Measurements from ENCODE around the gene XYLT1. TPM values are rescaled to one million over a fixed set of nuclear protein-coding genes. Genes with fewer than 3 reads are reported as not detected.

Gene XYLT1
- total and polyA plus RNA-seq, 2 of the 13 experiments (the other 11 are each of a cell fraction or from before 2014, with no cell fraction given), result not detected

DNA sequence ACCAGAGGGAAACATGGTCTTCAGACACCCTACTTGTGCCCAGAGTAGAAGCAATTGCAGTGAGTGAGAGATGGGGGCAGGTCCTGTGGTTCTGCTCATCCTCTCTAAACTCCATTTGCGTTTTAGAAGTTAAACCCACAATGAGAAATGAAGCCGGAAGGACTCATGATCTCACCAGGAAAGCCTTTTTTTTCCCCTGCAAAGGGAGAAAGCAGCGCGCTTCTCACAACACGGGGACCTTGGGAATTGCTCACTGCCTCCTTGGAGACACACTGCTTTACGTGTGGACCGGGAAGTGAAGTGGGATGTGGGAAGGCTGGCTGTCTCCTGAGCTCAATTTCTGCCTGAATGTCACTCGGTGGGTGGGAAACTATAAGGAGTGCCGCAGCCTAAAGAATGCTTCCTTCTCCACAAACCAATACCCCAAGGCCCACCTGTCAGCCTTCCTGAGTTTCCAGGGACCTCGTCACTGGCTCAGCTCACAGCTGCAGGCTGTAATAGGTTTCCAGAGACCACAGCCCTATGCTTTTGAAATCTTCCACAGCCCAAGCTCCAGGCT lies 365.4 kb downstream of the XYLT1 start:
- Histone ChIP-seq H3K79me2 (ENCODE audit: insufficient read depth, low read length) (no peaks in the 10 kb centered on the region), H3K36me3 (replicated peaks in 1 of 2; ENCODE audit: control insufficient read depth in 1 of 2, insufficient read depth in 2 of 2, low read length in 2 of 2) (no peaks in the 10 kb centered on the region), H3K4me1 (ENCODE audit: insufficient read depth, low read length) (no peaks in the 10 kb centered on the region), H3K27ac (ENCODE audit: extremely low read length, insufficient read depth, low read length) (no peak overlapping the region), H3K9me3 (ENCODE audit: low read length) (0 out of 2 replicates have a peak, but pooled peaks cover 4% of the 10 kb centered on the region), H3K4me3 (replicated peaks in 1 of 3; ENCODE audit: insufficient read depth in 1 of 3, low read depth in 2 of 3, low read length in 3 of 3) (no peak overlapping the region), H3K9ac (ENCODE audit: insufficient read depth, low read depth, low read length) (no peak overlapping the region), H2AFZ (ENCODE audit: low read length) (no peak overlapping the region), H4K20me1 (ENCODE audit: insufficient read depth, low read length) (no peaks in the 10 kb centered on the region), H3K27me3 (ENCODE audit: control insufficient read depth in 1 of 2, insufficient read depth in 2 of 2, low read length in 2 of 2) (peaks cover 0 to 46% of the 10 kb centered on the region in 2 experiments; a peak in 4 of 5 replicates), H3K4me2 (ENCODE audit: low read depth, low read length) (no peak overlapping the region)
- FAIRE-seq, result no peak
- in situ Hi-C loops (cut with HindIII; ENCODE audit: extremely low pct_ligation_motif_present, low pct_unique_long_range_greater_than_20kb), result no loop called here
- CTCF ChIA-PET (ENCODE audit: low intra/inter-chr PET ratio, low total read pairs), result no interaction called here
- POLR2A ChIA-PET, result no interaction called here
- DNase-seq (ENCODE audit: low spot score), result no peak
- ATAC-seq, result no peak
- WGBS (ENCODE audit: low lambda C conversion rate), result 26% methylated on average over 10 of the region's 10 CpGs
- no TSS peak for BruUV-seq (replicated peaks)
- no peak for TF ChIP-seq ATAD3A (CRISPR knock-in tag; IDR thresholded peaks at IDR 0.05)
- no peak for TF ChIP-seq MAF1 (CRISPR knock-in tag; IDR thresholded peaks at IDR 0.05; ENCODE audit: borderline replicate concordance)
- no peak for TF ChIP-seq KLF11 (CRISPR knock-in tag; IDR thresholded peaks at IDR 0.05)
- TF ChIP-seq, protein P1, sequence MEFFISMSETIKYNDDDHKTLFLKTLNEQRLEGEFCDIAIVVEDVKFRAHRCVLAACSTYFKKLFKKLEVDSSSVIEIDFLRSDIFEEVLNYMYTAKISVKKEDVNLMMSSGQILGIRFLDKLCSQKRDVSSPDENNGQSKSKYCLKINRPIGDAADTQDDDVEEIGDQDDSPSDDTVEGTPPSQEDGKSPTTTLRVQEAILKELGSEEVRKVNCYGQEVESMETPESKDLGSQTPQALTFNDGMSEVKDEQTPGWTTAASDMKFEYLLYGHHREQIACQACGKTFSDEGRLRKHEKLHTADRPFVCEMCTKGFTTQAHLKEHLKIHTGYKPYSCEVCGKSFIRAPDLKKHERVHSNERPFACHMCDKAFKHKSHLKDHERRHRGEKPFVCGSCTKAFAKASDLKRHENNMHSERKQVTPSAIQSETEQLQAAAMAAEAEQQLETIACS (CRISPR knock-in tag; IDR thresholded peaks at IDR 0.05), result no peak
- TF ChIP-seq ZNF367 (CRISPR knock-in tag; IDR thresholded peaks at IDR 0.05; ENCODE audit: borderline replicate concordance), result no peak
- TF ChIP-seq SMC3 (IDR thresholded peaks at IDR 0.05; ENCODE audit: low read length), result no peak
- TF ChIP-seq CEBPG (CRISPR knock-in tag; IDR thresholded peaks at IDR 0.05), result no peak
- intact Hi-C loops (cut with micrococcal nuclease; ENCODE audit: unreplicated experiment), result no loop called here

DNA sequence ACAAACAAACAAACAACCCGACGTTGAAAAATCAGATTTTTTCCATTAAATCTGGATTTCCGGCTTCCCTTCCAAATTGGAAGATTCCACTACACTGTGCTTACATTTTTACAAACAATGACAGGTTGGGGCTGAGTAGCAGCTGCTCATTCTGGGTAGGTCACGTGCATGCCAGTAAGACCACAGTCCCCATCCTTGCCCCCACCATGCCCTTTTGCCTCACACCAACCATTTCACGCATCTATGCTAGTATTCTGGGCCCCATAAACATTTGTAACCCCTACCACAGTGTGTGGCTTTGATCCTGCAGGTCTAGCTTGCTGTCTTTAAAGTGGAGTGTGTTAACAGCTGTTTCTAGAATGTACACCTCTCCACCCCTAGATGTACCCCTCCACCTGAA lies 366.1 kb downstream of the XYLT1 start:
- H3K4me1 ChIP-seq (ENCODE audit: insufficient read depth, low read length), result no peaks in the 10 kb centered on the region
- POLR2A ChIA-PET, result no interaction called here
- intact Hi-C loops (cut with micrococcal nuclease; ENCODE audit: unreplicated experiment) (no loop called here), in situ Hi-C loops (cut with HindIII; ENCODE audit: extremely low pct_ligation_motif_present, low pct_unique_long_range_greater_than_20kb) (no loop called here)
- 2% methylated on average over 5 of the region's 5 CpGs for WGBS (ENCODE audit: low lambda C conversion rate)
- BruUV-seq (replicated peaks), result no TSS peak
- FAIRE-seq (no peak), DNase-seq (ENCODE audit: low spot score) (no peak), ATAC-seq (no peak)
- no peak overlapping the region for H3K4me3 ChIP-seq (replicated peaks in 1 of 3; ENCODE audit: insufficient read depth in 1 of 3, low read depth in 2 of 3, low read length in 3 of 3)
- no peak overlapping the region for H3K4me2 ChIP-seq (ENCODE audit: low read depth, low read length)
- no peaks in the 10 kb centered on the region for H3K79me2 ChIP-seq (ENCODE audit: insufficient read depth, low read length)
- H2AFZ ChIP-seq (ENCODE audit: low read length), result no peak overlapping the region
- no peaks in the 10 kb centered on the region for H3K36me3 ChIP-seq (replicated peaks in 1 of 2; ENCODE audit: control insufficient read depth in 1 of 2, insufficient read depth in 2 of 2, low read length in 2 of 2)
- no peak overlapping the region for H3K9ac ChIP-seq (ENCODE audit: insufficient read depth, low read depth, low read length)
- TF ChIP-seq ZNF841 (CRISPR knock-in tag; IDR thresholded peaks at IDR 0.05; ENCODE audit: borderline replicate concordance) (no peak), ZFP62 (CRISPR knock-in tag; IDR thresholded peaks at IDR 0.05) (no peak), ZNF850 (CRISPR knock-in tag; conservative IDR thresholded peaks at IDR 0.05) (no peak), ZNF30 (CRISPR knock-in tag; IDR thresholded peaks at IDR 0.05) (no peak), JUND (CRISPR knock-in tag; IDR thresholded peaks at IDR 0.05) (no peak), ZKSCAN8 (CRISPR knock-in tag; IDR thresholded peaks at IDR 0.05; ENCODE audit: borderline replicate concordance) (no peak), PAWR (CRISPR knock-in tag; IDR thresholded peaks at IDR 0.05; ENCODE audit: borderline replicate concordance) (no peak), NFIB (CRISPR knock-in tag; IDR thresholded peaks at IDR 0.05; ENCODE audit: borderline replicate concordance) (no peak)
- TF ChIP-seq, protein P2, sequence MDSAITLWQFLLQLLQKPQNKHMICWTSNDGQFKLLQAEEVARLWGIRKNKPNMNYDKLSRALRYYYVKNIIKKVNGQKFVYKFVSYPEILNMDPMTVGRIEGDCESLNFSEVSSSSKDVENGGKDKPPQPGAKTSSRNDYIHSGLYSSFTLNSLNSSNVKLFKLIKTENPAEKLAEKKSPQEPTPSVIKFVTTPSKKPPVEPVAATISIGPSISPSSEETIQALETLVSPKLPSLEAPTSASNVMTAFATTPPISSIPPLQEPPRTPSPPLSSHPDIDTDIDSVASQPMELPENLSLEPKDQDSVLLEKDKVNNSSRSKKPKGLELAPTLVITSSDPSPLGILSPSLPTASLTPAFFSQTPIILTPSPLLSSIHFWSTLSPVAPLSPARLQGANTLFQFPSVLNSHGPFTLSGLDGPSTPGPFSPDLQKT (CRISPR knock-in tag; IDR thresholded peaks at IDR 0.05; ENCODE audit: borderline replicate concordance), result no peak
- TF ChIP-seq, protein P3, sequence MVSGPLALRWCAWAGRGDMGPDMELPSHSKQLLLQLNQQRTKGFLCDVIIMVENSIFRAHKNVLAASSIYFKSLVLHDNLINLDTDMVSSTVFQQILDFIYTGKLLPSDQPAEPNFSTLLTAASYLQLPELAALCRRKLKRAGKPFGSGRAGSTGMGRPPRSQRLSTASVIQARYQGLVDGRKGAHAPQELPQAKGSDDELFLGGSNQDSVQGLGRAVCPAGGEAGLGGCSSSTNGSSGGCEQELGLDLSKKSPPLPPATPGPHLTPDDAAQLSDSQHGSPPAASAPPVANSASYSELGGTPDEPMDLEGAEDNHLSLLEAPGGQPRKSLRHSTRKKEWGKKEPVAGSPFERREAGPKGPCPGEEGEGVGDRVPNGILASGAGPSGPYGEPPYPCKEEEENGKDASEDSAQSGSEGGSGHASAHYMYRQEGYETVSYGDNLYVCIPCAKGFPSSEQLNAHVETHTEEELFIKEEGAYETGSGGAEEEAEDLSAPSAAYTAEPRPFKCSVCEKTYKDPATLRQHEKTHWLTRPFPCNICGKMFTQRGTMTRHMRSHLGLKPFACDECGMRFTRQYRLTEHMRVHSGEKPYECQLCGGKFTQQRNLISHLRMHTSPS (CRISPR knock-in tag; IDR thresholded peaks at IDR 0.05; ENCODE audit: low read depth), result no peak
- peaks cover 0 to 43% of the 10 kb centered on the region in 2 experiments; a peak in 4 of 5 replicates for H3K27me3 ChIP-seq (ENCODE audit: control insufficient read depth in 1 of 2, insufficient read depth in 2 of 2, low read length in 2 of 2)
- no peak overlapping the region for H3K27ac ChIP-seq (ENCODE audit: extremely low read length, insufficient read depth, low read length)
- H3K9me3 ChIP-seq (ENCODE audit: low read length), result 0 out of 2 replicates have a peak, but pooled peaks cover 4% of the 10 kb centered on the region
- CTCF ChIA-PET (ENCODE audit: low intra/inter-chr PET ratio, low total read pairs), result no interaction called here
- no peaks in the 10 kb centered on the region for H4K20me1 ChIP-seq (ENCODE audit: insufficient read depth, low read length)

All from HepG2 (cell line).